ENCODE data around the gene MC2R.

MC2R gene

GRCh38 chr18:13915391-13915790 lies at the start of gene MC2R:
TSS of gene MC2R (minus strand) at chr18:13915536. CDS start at chr18:13885518, 30,018 bp downstream.
- DNase-seq, result no peak

GRCh38 chr18:13945811-13946210 lies 30.5 kb upstream of the MC2R start:
- DNase-seq, result no peak

- DNase-seq, result no peak
Measured at GRCh38 chr18:13943338-13943737, 28.0 kb upstream of the MC2R start.

- no peak for DNase-seq
Measured at GRCh38 chr18:13940326-13940725, 25.0 kb upstream of the MC2R start.

GRCh38 chr18:13934676-13935075 lies 19.3 kb upstream of the MC2R start:
- DNase-seq, result no peak

- no peak for DNase-seq
Measured at GRCh38 chr18:13934058-13934457, 18.7 kb upstream of the MC2R start.

GRCh38 chr18:13932285-13933025 lies 17.1 kb upstream of the MC2R start:
- no peak for DNase-seq

- no peak for DNase-seq
Measured at GRCh38 chr18:13930964-13931363, 15.6 kb upstream of the MC2R start.

- no peak for DNase-seq
Measured at GRCh38 chr18:13923221-13923620, 7.9 kb upstream of the MC2R start.

GRCh38 chr18:13918898-13919297 lies 3.6 kb upstream of the MC2R start:
- no peak for DNase-seq

GRCh38 chr18:13917401-13917800 lies 2.1 kb upstream of the MC2R start:
- DNase-seq, result no peak

GRCh38 chr18:13916559-13916958 lies 1.2 kb upstream of the MC2R start:
- no peak for DNase-seq

- DNase-seq, result peak in 2 of 14 donors; percentile 12 to 85
Measured at GRCh38 chr18:13915995-13916431, 677 bp upstream of the MC2R start.

GRCh38 chr18:13914756-13915155 lies 580 bp downstream of the MC2R start:
- DNase-seq, result no peak

- no peak for DNase-seq
Measured at GRCh38 chr18:13914170-13914569, 1.2 kb downstream of the MC2R start.

GRCh38 chr18:13913205-13913604 lies 2.1 kb downstream of the MC2R start:
- DNase-seq, result no peak

GRCh38 chr18:13912601-13913000 lies 2.7 kb downstream of the MC2R start:
- DNase-seq, result no peak

GRCh38 chr18:13910986-13911385 lies 4.3 kb downstream of the MC2R start:
- no peak for DNase-seq

- DNase-seq, result peak in 1 of 14 donors; percentile 10
Measured at GRCh38 chr18:13910501-13910900, 4.8 kb downstream of the MC2R start.

- DNase-seq, result peak in 1 of 14 donors; percentile 19
Measured at GRCh38 chr18:13909141-13909940, 6.0 kb downstream of the MC2R start.

- no peak for DNase-seq
Measured at GRCh38 chr18:13900633-13901032, 14.7 kb downstream of the MC2R start.

- no peak for DNase-seq
Measured at GRCh38 chr18:13895505-13896033, 19.8 kb downstream of the MC2R start.

- DNase-seq, result no peak
Measured at GRCh38 chr18:13894531-13894930, 20.8 kb downstream of the MC2R start.

GRCh38 chr18:13893418-13893760 lies 21.9 kb downstream of the MC2R start:
- no peak for DNase-seq

All from C1 segment of cervical spinal cord (tissue), 14 donors.